Measurements from ENCODE around the gene TENM4. TPM values are rescaled to one million over a fixed set of nuclear protein-coding genes. Genes with fewer than 3 reads are reported as not detected.

TENM4 gene
- total and polyA plus RNA-seq, 2 of the 8 experiments (the other 6 are each of a cell fraction or from before 2014, with no cell fraction given): 3.5 to 7.2 TPM

DNA sequence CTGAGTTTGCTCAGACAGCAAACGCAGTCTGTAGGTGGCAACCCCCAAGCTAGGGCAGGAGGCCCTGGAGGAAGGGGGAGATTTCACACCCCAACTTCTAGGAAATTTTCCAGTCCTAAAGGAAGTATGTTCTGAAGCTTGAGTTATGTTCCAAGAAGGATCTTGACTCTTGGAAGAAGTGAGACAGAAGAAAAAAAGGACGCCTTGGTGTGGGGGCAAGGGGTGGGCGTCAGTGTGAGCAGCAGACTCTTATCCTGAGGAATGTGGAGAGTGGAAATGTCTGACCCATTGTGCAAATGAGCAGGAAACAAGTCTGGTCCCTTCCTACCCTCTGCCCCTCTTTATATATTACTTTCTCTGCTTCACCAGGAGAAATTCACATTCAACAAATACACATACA is 497.7 kb downstream of the TENM4 start:
- 84% methylated on average over 3 of the region's 3 CpGs; no CpG with 5 or more reads in 1 of the 2 experiments for WGBS, 2 experiments (ENCODE audit: extremely low coverage in 1 of 2, insufficient coverage in 1 of 2, insufficient read length in 1 of 2, insufficient replicate concordance in 2 of 2, low coverage in 1 of 2, low lambda C conversion rate in 2 of 2, missing lambda C conversion rate in 1 of 2)
- Histone ChIP-seq H2BK5ac (ENCODE audit: low read depth, low read length) (no peak overlapping the region; the same call in 1 of the 2 replicates), H4K91ac (replicated peaks; ENCODE audit: insufficient read length, low read length) (no peak overlapping the region), H3K56ac (replicated peaks; ENCODE audit: insufficient read length, low read depth, low read length) (no peak overlapping the region), H3K4ac (replicated peaks; ENCODE audit: insufficient read length, low read depth, low read length) (no peak overlapping the region), H3K4me2 (ENCODE audit: insufficient read depth in 1 of 2, low read depth in 2 of 2, low read length in 2 of 2) (no peak overlapping the region), H3K27me3 (replicated peaks in 1 of 4; ENCODE audit: control insufficient read depth in 3 of 4, extremely low read depth in 1 of 4, insufficient read depth in 3 of 4, low read length in 3 of 4) (no peaks in the 10 kb centered on the region; a peak in 3 of 7 replicates), H3K79me1 (ENCODE audit: low read depth, low read length) (no peaks in the 10 kb centered on the region), H4K5ac (ENCODE audit: insufficient read length, low read depth, low read length) (no peak overlapping the region), H2AFZ (ENCODE audit: low read length) (no peak overlapping the region), H4K8ac (ENCODE audit: extremely low read depth, insufficient read depth, low read length) (no peak overlapping the region), H3K9me3 (ENCODE audit: insufficient read depth in 2 of 2, low read depth in 1 of 2, low read length in 1 of 2) (no peaks in the 10 kb centered on the region), H3K23me2 (ENCODE audit: low read depth, low read length) (no peaks in the 10 kb centered on the region), H3K9ac (replicated peaks in 1 of 4; ENCODE audit: extremely low read depth in 1 of 4, low read depth in 3 of 4, low read length in 3 of 4) (no peak overlapping the region), H3K14ac (ENCODE audit: insufficient read length) (no peak overlapping the region), H2BK15ac (ENCODE audit: low read length) (peak overlapping the region; percentile 33; the same call in 1 of the 2 replicates), H3K79me2 (ENCODE audit: control insufficient read depth in 1 of 2, insufficient read depth in 2 of 2, low read length in 2 of 2) (no peaks in the 10 kb centered on the region), H3K4me1 (replicated peaks in 1 of 4; ENCODE audit: control insufficient read depth in 3 of 4, insufficient read depth in 4 of 4, low read length in 3 of 4) (peaks cover 7 to 20% (median 15%) of the 10 kb centered on the region in 4 experiments), H2BK20ac (ENCODE audit: low read length) (no peak overlapping the region), H3K36me3 (ENCODE audit: control insufficient read depth in 2 of 4, insufficient read depth in 4 of 4, low read length in 3 of 4) (no peaks in the 10 kb centered on the region; a peak in 1 of 8 replicates), H2AK5ac (ENCODE audit: low read depth, low read length) (no peak overlapping the region), H3K4me3 (ENCODE audit: extremely low read depth in 1 of 4, insufficient read depth in 2 of 4, low read depth in 3 of 4, low read length in 4 of 4) (no peak overlapping the region), H3K18ac (ENCODE audit: extremely low read depth, low read length) (0 out of 2 replicates have a peak overlapping the region, but pooled peaks have one; percentile 38), H3K27ac (ENCODE audit: low read depth, low read length) (no peak overlapping the region), H4K20me1 (replicated peaks in 1 of 2; ENCODE audit: control insufficient read depth in 1 of 2, insufficient read depth in 2 of 2, low read length in 2 of 2) (no peaks in the 10 kb centered on the region), H2BK12ac (ENCODE audit: low read depth, low read length) (no peak overlapping the region; the same call in 1 of the 2 replicates), H2BK120ac (replicated peaks; ENCODE audit: low read depth, low read length) (no peak overlapping the region), H3K23ac (ENCODE audit: insufficient read length) (no peak overlapping the region)
- ChIA-PET CTCF (ENCODE audit: partially characterized antibody) (interaction anchor here (0.6 to 1.0 kb wide), 2 partner anchors 29 to 38 kb away, joined by 3 read pairs; no protein-coding TSS in a partner anchor), POLR2A (ENCODE audit: partially characterized antibody) (no interaction called here)
- no peak for FAIRE-seq
- DNase-seq (ENCODE audit: low read depth in 1 of 2, low spot score in 2 of 2): no peak
- no peak for TF ChIP-seq NRF1 (IDR thresholded peaks at IDR 0.05; ENCODE audit: low read depth, low read length)
- TF ChIP-seq CHD1 (IDR thresholded peaks at IDR 0.05; ENCODE audit: low read depth, low read length): no peak
- no peak for TF ChIP-seq KDM1A (IDR thresholded peaks at IDR 0.05; ENCODE audit: borderline replicate concordance, low read length)
- no peak for TF ChIP-seq TBP (IDR thresholded peaks at IDR 0.05; ENCODE audit: low read depth, low read length)
- no peak for TF ChIP-seq RXRA (IDR thresholded peaks at IDR 0.05; ENCODE audit: insufficient read depth, low read depth, low read length)
- TF ChIP-seq RBBP5 (IDR thresholded peaks at IDR 0.05; ENCODE audit: borderline replicate concordance, low read depth, low read length): no peak
- TF ChIP-seq JUN (IDR thresholded peaks at IDR 0.05; ENCODE audit: low read depth, low read length): no peak
- TF ChIP-seq ZNF274 (IDR thresholded peaks at IDR 0.05; ENCODE audit: borderline replicate concordance, extremely low read depth, low read length): no peak
- TF ChIP-seq RNF2 (IDR thresholded peaks at IDR 0.05; ENCODE audit: borderline replicate concordance, low read depth, low read length, missing control alignments, poor library complexity, severe bottlenecking): no peak
- no peak for TF ChIP-seq EZH2 (IDR thresholded peaks at IDR 0.05; ENCODE audit: low read depth, low read length, severe bottlenecking)
- TF ChIP-seq BRCA1 (IDR thresholded peaks at IDR 0.05; ENCODE audit: low read depth, low read length): no peak
- TF ChIP-seq SIRT6 (IDR thresholded peaks at IDR 0.05; ENCODE audit: low read length): no peak
- TF ChIP-seq PHF8 (conservative IDR thresholded peaks at IDR 0.05; ENCODE audit: low read depth, low read length): no peak
- no peak for TF ChIP-seq RAD21 (IDR thresholded peaks at IDR 0.05 in 1 of 2, conservative IDR thresholded peaks at IDR 0.05 in 1 of 2; ENCODE audit: low read depth in 2 of 2, low read length in 2 of 2)
